GM19438 (cell line): ENCODE data around the gene PRCP.
A peak's percentile ranks its signal among the peaks of the same experiment; 100 is the strongest.

Experiments
- ATAC-seq: cut with Tn5 transposase; IDR thresholded peaks from one replicate; pipeline ENCODE4 v1.9.1; 2021; ENCODE audit warnings: low read depth; ENCODE audit not compliant: unreplicated experiment

PRCP gene

GRCh38 chr11:82908311-82908710 lies 8.1 kb upstream of the PRCP start:
- ATAC-seq = no peak

DNA sequence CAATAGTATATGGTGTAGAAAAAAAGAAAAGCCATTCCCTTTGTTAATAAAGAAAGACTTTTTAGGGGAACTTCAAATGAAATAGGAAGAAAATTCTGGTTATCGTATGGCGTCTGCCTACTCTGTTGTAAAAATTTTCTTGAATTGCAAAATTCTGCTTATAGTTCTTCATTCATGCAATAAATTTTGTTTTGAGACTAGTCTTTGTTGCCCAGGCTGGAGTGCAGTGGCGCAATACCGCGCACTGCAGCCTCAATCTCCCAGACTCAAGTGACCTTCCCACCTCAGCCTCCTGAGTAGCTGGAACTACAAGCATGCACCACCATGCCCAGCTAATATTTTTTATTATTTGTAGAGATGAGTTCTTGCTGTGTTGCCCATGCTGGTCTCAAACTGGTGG lies 7.1 kb upstream of the PRCP start:
- ATAC-seq = no peak

- ATAC-seq = no peak
Observed at GRCh38 chr11:82906931-82907330, 6.7 kb upstream of the PRCP start.

GRCh38 chr11:82906236-82906635 lies 6.0 kb upstream of the PRCP start:
- ATAC-seq = no peak

DNA sequence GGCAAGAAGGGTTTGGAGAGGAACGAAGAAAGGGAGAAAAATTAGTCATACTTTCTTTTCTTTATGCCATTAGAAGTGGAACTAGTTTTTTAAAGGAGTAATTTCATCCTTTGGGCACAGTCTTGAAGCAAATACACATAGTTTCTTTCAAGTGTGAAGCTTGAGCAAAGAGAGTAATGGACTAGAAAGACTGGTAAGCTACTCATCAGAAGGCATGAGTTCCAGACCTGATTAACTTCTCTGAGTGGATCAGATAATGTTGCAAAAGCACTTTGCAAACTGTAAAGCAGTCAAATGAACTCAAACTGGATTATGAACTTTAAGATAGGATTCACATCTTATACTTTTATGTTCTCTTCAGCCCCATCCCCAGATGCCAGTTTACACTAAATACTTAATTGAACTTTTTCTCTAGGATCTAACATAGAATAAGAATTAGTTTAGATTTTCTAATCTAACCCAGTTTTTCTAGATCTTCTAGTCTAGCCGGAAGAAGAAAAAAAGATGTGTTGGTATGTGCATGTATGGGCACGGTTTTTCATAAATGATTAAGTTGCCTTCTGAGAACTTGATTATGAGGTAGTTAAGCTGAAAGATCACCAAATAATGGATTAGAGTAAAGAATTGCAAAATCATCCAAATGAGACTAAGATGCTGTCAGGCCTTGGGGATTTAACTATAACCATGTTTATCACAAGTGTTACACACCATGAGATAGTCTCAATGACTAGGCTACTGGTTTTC lies 3.8 kb upstream of the PRCP start:
- ATAC-seq = no peak

GRCh38 chr11:82902880-82903279 lies 2.6 kb upstream of the PRCP start:
- no peak for ATAC-seq

DNA sequence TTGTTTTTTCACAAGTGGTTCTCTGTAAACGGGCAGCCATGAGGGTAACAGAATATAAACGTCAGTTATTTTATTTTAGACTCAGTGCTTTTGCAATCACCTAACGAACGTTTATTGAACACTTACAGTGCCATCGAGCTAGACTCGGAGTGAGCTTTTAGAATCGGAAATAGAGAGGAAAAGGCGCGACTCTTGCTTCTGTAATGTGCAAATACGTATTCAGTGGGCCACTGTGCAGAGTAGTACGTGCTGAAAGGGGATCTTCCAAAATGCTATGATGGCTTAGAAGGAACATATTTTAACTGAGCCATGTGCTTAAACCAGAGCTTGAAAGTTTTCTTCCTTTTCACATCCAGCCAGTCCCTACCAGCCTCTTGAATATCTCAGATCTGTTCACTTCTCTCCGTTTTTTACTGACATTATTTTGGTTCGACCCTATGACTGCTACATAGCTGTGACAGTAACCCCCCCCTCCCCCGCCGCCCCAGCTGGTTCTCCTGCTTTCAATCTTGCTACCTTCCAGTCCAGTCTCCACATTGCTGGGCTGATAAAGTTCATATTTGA lies 1.8 kb upstream of the PRCP start:
- ATAC-seq = no peak

GRCh38 chr11:82901165-82901921 lies 1.1 kb upstream of the PRCP start, which contains the start of gene DDIAS:
TSS of gene DDIAS (plus strand) at chr11:82901736. CDS start at chr11:82914739, 13,003 bp downstream.
- ATAC-seq = peak; percentile 58

DNA sequence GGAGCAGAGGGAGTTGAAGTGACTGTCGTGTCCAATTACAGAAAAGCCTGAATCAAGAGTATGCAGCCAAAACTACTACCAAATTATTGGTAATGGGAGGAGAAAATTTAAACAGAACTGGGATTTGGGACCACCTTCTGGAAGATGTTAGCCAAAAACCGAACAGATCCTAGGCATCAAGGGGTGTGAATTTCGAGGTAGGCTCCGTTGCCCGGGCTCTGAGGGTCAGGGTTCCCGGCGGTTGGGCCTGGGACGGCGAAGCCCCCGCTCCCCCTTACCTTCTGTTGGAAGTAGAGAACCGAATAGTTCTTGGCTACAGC lies 313 bp downstream of the PRCP start:
- ATAC-seq = peak; percentile 3

GRCh38 chr11:82899186-82899820 lies 927 bp downstream of the PRCP start:
- no peak for ATAC-seq

DNA sequence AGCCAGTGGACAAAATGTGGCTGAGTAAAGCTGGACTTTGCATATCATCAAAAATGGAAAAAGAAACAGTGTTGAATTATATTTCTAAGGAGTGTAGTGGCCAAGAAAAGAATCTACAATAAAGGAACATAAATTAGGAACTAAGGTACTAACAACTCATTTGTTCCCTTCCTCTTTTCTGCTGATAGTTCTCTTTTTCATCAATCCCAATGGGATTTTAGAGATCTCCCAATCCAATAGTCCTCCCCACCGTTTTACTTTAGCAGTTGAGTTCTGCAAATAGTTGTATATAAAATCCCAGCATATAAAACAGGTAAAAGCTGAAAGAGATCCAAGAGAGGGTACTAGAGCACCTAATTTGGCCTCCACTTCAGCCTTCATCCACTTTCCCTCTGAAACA lies 2.0 kb downstream of the PRCP start:
- no peak for ATAC-seq

DNA sequence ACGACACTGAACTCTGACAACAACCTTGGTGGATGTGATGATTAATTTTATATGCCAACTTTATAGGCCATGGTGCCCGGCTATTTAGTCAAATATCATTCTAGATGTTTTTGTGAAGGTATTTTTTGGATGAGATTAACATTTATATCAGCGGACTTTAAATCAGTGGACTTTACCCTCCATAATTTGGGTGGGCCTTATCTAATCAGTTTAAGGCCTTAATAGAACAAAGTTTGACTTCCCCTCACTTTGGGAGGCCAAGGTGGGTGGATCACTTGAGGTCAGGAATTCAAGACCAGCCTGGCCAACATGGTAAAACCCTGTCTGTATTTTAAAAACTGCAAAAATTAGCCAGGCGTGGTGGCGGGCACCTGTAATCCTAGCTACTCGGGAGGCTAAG lies 4.0 kb downstream of the PRCP start:
- ATAC-seq = no peak

DNA sequence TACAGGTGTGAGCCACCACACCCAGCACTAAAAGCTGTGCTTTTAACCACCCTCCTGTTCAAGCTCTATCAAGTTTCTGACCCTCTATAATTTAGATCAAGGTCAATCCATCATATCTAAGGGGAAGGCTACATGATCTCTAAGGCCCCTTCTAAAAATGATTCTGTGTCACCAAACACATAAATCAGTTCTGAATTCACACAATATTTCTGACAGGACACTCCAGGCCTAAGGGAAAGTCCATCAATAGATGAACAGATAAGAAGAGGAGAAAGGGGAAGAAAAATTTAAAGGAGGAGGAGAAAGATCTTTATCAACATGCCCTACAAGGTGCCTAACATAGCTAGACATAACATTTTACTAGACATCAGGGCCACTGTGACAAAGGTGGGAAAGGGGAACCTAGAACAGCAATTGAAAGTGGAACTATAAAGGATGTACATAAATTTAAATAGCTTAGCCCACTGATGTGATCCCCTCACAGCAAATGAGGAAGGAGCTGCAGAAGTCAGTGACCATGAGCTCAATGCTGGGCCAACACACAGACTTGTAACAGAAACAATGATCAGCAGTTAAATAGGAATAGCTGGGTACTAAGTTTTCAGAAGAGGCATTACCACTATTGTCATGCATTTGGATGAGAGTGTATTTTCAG lies 4.7 kb downstream of the PRCP start:
- ATAC-seq = no peak

DNA sequence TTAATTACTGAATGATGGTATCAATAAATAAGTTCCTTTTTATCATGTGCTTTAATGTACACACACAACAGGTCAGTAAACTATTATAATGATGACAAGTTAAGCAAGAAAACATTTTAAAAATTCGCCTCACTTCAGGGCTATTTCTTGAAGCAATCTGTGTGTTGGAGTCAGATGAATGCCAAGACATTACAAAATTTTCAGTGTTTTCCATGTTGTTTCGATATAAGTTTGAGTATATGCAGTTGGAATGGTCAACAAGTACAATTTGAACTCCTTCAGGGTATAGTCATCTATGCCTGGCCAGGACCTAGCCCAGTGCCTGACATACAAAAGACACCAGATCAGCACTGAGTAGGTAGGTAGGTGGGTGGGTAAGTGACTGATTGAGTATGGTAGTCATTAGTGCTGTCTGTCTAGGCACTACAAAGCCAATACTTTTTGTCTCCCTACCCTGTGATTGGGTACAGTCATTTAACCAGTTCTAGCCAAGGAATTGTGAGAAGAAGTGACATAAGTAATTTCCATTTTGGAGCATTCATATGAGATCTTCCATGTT lies 7.5 kb downstream of the PRCP start:
- no peak for ATAC-seq

GRCh38 chr11:82890936-82891335 lies 9.3 kb downstream of the PRCP start:
- no peak for ATAC-seq

- no peak for ATAC-seq
Observed at GRCh38 chr11:82890002-82890341, 10.3 kb downstream of the PRCP start.

DNA sequence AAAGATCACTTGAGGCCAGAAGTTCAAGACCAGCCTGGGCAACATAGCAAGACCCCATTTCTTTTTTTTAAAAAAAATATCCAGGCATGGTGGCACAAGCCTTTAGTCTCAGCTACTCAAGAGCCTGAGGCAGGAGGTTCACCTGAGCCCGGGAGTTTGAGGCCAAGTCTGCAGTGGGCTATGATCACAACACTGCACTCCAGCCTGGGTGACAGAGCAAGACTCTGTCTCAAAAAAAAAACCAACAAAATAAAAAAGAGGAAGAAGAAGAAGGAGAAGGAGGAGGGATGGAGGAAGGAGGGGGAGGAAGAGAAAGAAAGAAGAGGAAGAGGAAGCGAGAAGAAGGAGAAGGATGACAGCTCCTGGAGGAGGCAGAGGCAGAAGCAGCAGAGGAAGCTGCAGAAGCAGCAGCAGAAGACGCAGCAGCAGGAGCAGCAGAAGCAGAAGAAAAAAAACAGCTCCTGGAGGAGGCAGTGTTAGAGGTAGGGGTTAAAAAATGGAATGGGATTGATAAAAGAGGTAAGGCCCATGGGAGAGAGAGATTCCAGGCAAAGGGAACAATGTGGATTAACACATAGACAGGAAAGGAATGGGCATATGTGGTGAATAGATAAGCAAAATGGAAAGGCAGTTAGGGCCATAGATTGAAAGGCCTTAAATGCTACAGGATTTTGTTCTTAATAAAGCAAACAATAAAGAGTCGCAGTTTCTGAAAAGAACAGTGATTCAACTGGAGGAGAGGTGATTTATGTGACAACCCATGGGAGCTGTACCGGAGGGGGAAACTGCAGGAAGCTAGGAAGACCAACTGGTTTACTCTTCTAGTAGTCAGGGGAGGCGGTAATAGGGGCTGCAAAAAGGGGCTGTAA lies 10.9 kb downstream of the PRCP start:
- ATAC-seq = no peak

DNA sequence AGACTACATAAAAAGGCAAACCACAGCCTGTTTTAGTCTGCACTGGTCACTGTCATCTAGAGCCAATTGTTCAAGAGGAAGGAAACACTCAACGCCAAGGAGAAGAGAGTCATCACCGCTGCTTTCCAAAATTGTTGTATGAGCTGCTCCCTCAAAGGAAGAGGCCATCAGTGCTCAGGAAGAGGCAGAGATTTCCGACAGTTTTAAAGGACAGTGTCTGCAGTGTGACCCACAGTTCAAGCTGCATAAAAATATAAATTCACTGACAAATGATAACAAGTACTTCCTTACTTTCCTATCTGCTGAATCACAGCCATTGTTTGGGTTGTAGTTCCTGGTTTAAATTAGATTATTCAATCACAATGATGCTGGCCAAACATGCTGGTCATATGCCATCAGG lies 16.4 kb downstream of the PRCP start:
- no peak for ATAC-seq

GRCh38 chr11:82874646-82875523 lies 25.3 kb downstream of the PRCP start:
- ATAC-seq = no peak
